Duodenal mucosa (tissue), 2 donors: ENCODE measurements around the gene PSMA8.

Experiments
- H3K27ac ChIP-seq: one replicate; pipeline ENCODE4 v1.7.0; 2013; ENCODE audit warnings: low read depth, low read length
- H3K27me3 ChIP-seq, 2 donors: one replicate each; pipeline ENCODE4 v1.7.0; 2013; ENCODE audit warnings: low read length in 2 of 2, control low read depth in 1 of 2; ENCODE audit not compliant: insufficient read depth in 2 of 2, control insufficient read depth in 1 of 2
- H3K36me3 ChIP-seq, 2 donors: one replicate each; pipeline ENCODE4 v1.7.0; 2013; ENCODE audit warnings: low read length in 2 of 2, control low read depth in 1 of 2; ENCODE audit not compliant: insufficient read depth in 2 of 2, control insufficient read depth in 1 of 2
- H3K4me1 ChIP-seq, 2 donors: one replicate each; pipeline ENCODE4 v1.7.0; 2013; ENCODE audit warnings: low read length in 2 of 2, control low read depth in 1 of 2; ENCODE audit not compliant: insufficient read depth in 2 of 2, control insufficient read depth in 1 of 2
- H3K4me3 ChIP-seq, 2 donors: one replicate each; pipeline ENCODE4 v1.7.0; 2013; ENCODE audit warnings: low read length in 2 of 2, low read depth in 1 of 2
- H3K9ac ChIP-seq, 2 donors: one replicate each; pipeline ENCODE4 v1.7.0; 2013; ENCODE audit warnings: low read length in 2 of 2, low read depth in 1 of 2
- H3K9me3 ChIP-seq, 2 donors: one replicate each; pipeline ENCODE4 v1.7.0; 2013; ENCODE audit warnings: low read length in 2 of 2, control low read depth in 1 of 2; ENCODE audit not compliant: control insufficient read depth in 1 of 2

The PSMA8 gene

GRCh38 chr18:26133652-26134051 is at the start of gene PSMA8:
PSMA8 (plus strand) TSS chr18:26133869; CDS start chr18:26133966, 97 bp downstream.
- Histone ChIP-seq H3K36me3 (no peaks in the 10 kb centered on the region), H3K4me1 (no peaks in the 10 kb centered on the region), H3K9ac (no peak within 1 kb of the TSS), H3K4me3 (peak within 1 kb of the TSS in 1 of 2 donors; percentile 55), H3K9me3 (no peaks in the 10 kb centered on the region), H3K27ac (no peak within 1 kb of the TSS), H3K27me3 (no peaks in the 10 kb centered on the region)

GRCh38 chr18:26085056-26085455 is 48.6 kb upstream of the PSMA8 start:
- Histone ChIP-seq H3K4me3 (no peak overlapping the region), H3K36me3 (peaks cover 22 to 32% of the 10 kb centered on the region in 2 donors), H3K9me3 (no peaks in the 10 kb centered on the region), H3K4me1 (peaks cover 12 to 16% of the 10 kb centered on the region in 2 donors), H3K9ac (no peak overlapping the region), H3K27me3 (no peaks in the 10 kb centered on the region), H3K27ac (no peak overlapping the region)

- H3K9ac ChIP-seq: no peak overlapping the region
- H3K27me3 ChIP-seq: no peaks in the 10 kb centered on the region
- peaks cover 22 to 28% of the 10 kb centered on the region in 2 donors for H3K36me3 ChIP-seq
- no peak overlapping the region for H3K27ac ChIP-seq
- no peaks in the 10 kb centered on the region for H3K9me3 ChIP-seq
- peaks cover 12 to 16% of the 10 kb centered on the region in 2 donors for H3K4me1 ChIP-seq
- H3K4me3 ChIP-seq: no peak overlapping the region
Measured at GRCh38 chr18:26086959-26087358, 46.7 kb upstream of the PSMA8 start.

GRCh38 chr18:26088487-26088886 is 45.2 kb upstream of the PSMA8 start:
- Histone ChIP-seq H3K4me3 (peak overlapping the region; percentile 83 to 87), H3K9ac (peak overlapping the region in 1 of 2 donors; percentile 70), H3K27me3 (no peaks in the 10 kb centered on the region), H3K27ac (no peak overlapping the region), H3K36me3 (peaks cover 18 to 20% of the 10 kb centered on the region in 2 donors), H3K9me3 (no peaks in the 10 kb centered on the region), H3K4me1 (peaks cover 12 to 16% of the 10 kb centered on the region in 2 donors)

- H3K9ac ChIP-seq: peak overlapping the region; percentile 70 to 82
- H3K27ac ChIP-seq: peak overlapping the region; percentile 94
- peaks cover 12 to 16% of the 10 kb centered on the region in 2 donors for H3K4me1 ChIP-seq
- peak overlapping the region; percentile 83 to 87 for H3K4me3 ChIP-seq
- no peaks in the 10 kb centered on the region for H3K27me3 ChIP-seq
- no peaks in the 10 kb centered on the region for H3K9me3 ChIP-seq
- H3K36me3 ChIP-seq: peaks cover 11 to 16% of the 10 kb centered on the region in 2 donors
Measured at GRCh38 chr18:26089293-26090129, 44.2 kb upstream of the PSMA8 start.

GRCh38 chr18:26090130-26091046 is 43.3 kb upstream of the PSMA8 start, which contains the start of gene SS18:
SS18 (minus strand) TSS chr18:26090613; CDS start chr18:26090569, 44 bp downstream.
- Histone ChIP-seq H3K9ac (peak within 1 kb of the TSS; percentile 70 to 82), H3K27me3 (no peaks in the 10 kb centered on the region)

GRCh38 chr18:26091047-26091630 is 42.5 kb upstream of the PSMA8 start:
- Histone ChIP-seq H3K4me1 (peaks cover 12 to 16% of the 10 kb centered on the region in 2 donors), H3K27ac (peak overlapping the region; percentile 94), H3K9ac (peak overlapping the region; percentile 70 to 82), H3K36me3 (peaks cover under 1 to 4% of the 10 kb centered on the region in 2 donors), H3K27me3 (no peaks in the 10 kb centered on the region), H3K4me3 (peak overlapping the region; percentile 83 to 87), H3K9me3 (no peaks in the 10 kb centered on the region)

More at GRCh38 chr18:26090130-26091046, 43.3 kb upstream of the PSMA8 start, which contains the start of gene SS18:
- peaks cover 12 to 16% of the 10 kb centered on the region in 2 donors for H3K4me1 ChIP-seq
- peaks cover 6 to 12% of the 10 kb centered on the region in 2 donors for H3K36me3 ChIP-seq
- peak within 1 kb of the TSS; percentile 83 to 87 for H3K4me3 ChIP-seq
- H3K27ac ChIP-seq: peak within 1 kb of the TSS; percentile 94
- no peaks in the 10 kb centered on the region for H3K9me3 ChIP-seq

GRCh38 chr18:26096852-26097251 is 36.8 kb upstream of the PSMA8 start:
- Histone ChIP-seq H3K9me3 (peaks cover 0 to 6% of the 10 kb centered on the region in 2 donors), H3K27ac (no peak overlapping the region), H3K4me1 (no peaks in the 10 kb centered on the region), H3K27me3 (no peaks in the 10 kb centered on the region), H3K36me3 (no peaks in the 10 kb centered on the region), H3K4me3 (no peak overlapping the region), H3K9ac (no peak overlapping the region)

- Histone ChIP-seq H3K36me3 (no peaks in the 10 kb centered on the region), H3K27me3 (no peaks in the 10 kb centered on the region), H3K27ac (no peak overlapping the region), H3K4me3 (no peak overlapping the region), H3K9ac (no peak overlapping the region), H3K9me3 (peaks cover 0 to 6% of the 10 kb centered on the region in 2 donors), H3K4me1 (no peaks in the 10 kb centered on the region)
Measured at GRCh38 chr18:26097563-26097962, 36.1 kb upstream of the PSMA8 start.
